ENCODE results near the gene ESCO1.

The ESCO1 gene

GRCh38 chr18:21489119-21489750 lies 111.3 kb downstream of the ESCO1 start:
- peak in 1 of 2 experiments; percentile 67 for DNase-seq

GRCh38 chr18:21486905-21487437 lies 113.5 kb downstream of the ESCO1 start:
- no peak for DNase-seq

- no peak for DNase-seq
These were observed 115.5 kb downstream of the ESCO1 start for GRCh38 chr18:21484851-21485636.

- no peak for DNase-seq
These were observed 117.5 kb downstream of the ESCO1 start for GRCh38 chr18:21483051-21483450.

GRCh38 chr18:21481739-21482138 lies 118.8 kb downstream of the ESCO1 start:
- DNase-seq: no peak

- no peak for DNase-seq
These were observed 120.8 kb downstream of the ESCO1 start for GRCh38 chr18:21479721-21480120.
